Measurements from ENCODE around the gene MMP15. TPM values are rescaled to one million over a fixed set of nuclear protein-coding genes. Genes with fewer than 3 reads are reported as not detected.

Gene MMP15
- total and polyA plus RNA-seq, 2 of the 4 experiments (the other 2 are of a cell fraction), result 0.18 to 0.56 TPM

GRCh38 chr16:57986196-57986595 lies 39.4 kb upstream of the MMP15 start:
- Histone ChIP-seq H3K4ac (ENCODE audit: low read depth, low read length) (no peak overlapping the region), H3K4me1 (ENCODE audit: control insufficient read depth, insufficient read depth, low read length) (peaks cover 2% of the 10 kb centered on the region; the same call in 1 of the 2 replicates), H2BK20ac (ENCODE audit: low read depth, low read length) (no peak overlapping the region), H2AK9ac (replicated peaks; ENCODE audit: low read depth, low read length, poor library complexity) (no peak overlapping the region), H4K8ac (ENCODE audit: low read depth in 2 of 2, low read length in 2 of 2) (no peak overlapping the region), H2AK5ac (ENCODE audit: low read depth, low read length) (no peak overlapping the region), H3K9me3 (ENCODE audit: control insufficient read depth, insufficient read depth, low read length) (no peaks in the 10 kb centered on the region), H2BK15ac (ENCODE audit: low read depth, low read length) (no peak overlapping the region), H3K14ac (replicated peaks; ENCODE audit: low read depth, low read length) (no peak overlapping the region), H3K9me1 (ENCODE audit: insufficient read depth, low read length) (no peaks in the 10 kb centered on the region), H4K91ac (ENCODE audit: insufficient read depth, low read depth, low read length) (no peak overlapping the region), H3K4me2 (ENCODE audit: low read depth, low read length) (no peak overlapping the region), H4K5ac (ENCODE audit: low read depth, low read length) (no peak overlapping the region), H3K4me3 (ENCODE audit: insufficient read depth, low read depth, low read length) (no peak overlapping the region), H3K18ac (ENCODE audit: low read depth, low read length) (no peak overlapping the region), H3K27ac (ENCODE audit: insufficient read depth, low read length) (no peak overlapping the region), H3K23ac (ENCODE audit: low read depth, low read length) (no peak overlapping the region), H3K27me3 (ENCODE audit: control insufficient read depth, insufficient read depth, low read length) (peaks cover 40% of the 10 kb centered on the region), H2BK120ac (ENCODE audit: low read depth, low read length) (no peak overlapping the region), H3K9ac (ENCODE audit: low read depth, low read length) (no peak overlapping the region), H2BK5ac (ENCODE audit: low read depth, low read length, poor library complexity, severe bottlenecking) (no peak overlapping the region), H3K36me3 (ENCODE audit: control insufficient read depth, insufficient read depth, low read length) (no peaks in the 10 kb centered on the region), H4K20me1 (ENCODE audit: insufficient read depth, low read length) (no peaks in the 10 kb centered on the region; the same call in 1 of the 2 replicates), H2AFZ (replicated peaks; ENCODE audit: low read length, poor library complexity) (no peak overlapping the region), H3K56ac (ENCODE audit: extremely low read depth, insufficient read depth, low read length) (no peak overlapping the region), H3K79me1 (ENCODE audit: low read depth in 1 of 2, low read length in 2 of 2) (no peaks in the 10 kb centered on the region)
- ATAC-seq (ENCODE audit: low read depth) (no peak), DNase-seq (no peak)
- dilution Hi-C loops (cut with HindIII; ENCODE audit: low sequenced_read_pairs, unreplicated experiment), result no loop called here
- POLR2A ChIA-PET (ENCODE audit: unreplicated experiment), result no interaction called here
- no CpG with 5 or more reads among the region's 9 CpGs for whole genome bisulfite sequencing, 2 experiments (ENCODE audit: extremely low coverage in 2 of 2, insufficient read length in 1 of 2)
- BruUV-seq (replicated peaks), result no TSS peak
- TF ChIP-seq CHD1 (IDR thresholded peaks at IDR 0.05; ENCODE audit: low read depth, low read length), result no peak
- TF ChIP-seq RAD21 (IDR thresholded peaks at IDR 0.05; ENCODE audit: low read length), result no peak
- TF ChIP-seq MAZ (IDR thresholded peaks at IDR 0.05; ENCODE audit: borderline replicate concordance, low read depth, low read length), result no peak
- no peak for TF ChIP-seq POLR2A (IDR thresholded peaks at IDR 0.05; ENCODE audit: low read depth, low read length)
- no peak for TF ChIP-seq RFX5 (IDR thresholded peaks at IDR 0.05; ENCODE audit: low read depth, low read length)
- no peak for TF ChIP-seq SMC3 (IDR thresholded peaks at IDR 0.05; ENCODE audit: low read depth, low read length)
- TF ChIP-seq FOS (IDR thresholded peaks at IDR 0.05; ENCODE audit: low read depth, low read length), result no peak
- no peak for TF ChIP-seq MXI1 (IDR thresholded peaks at IDR 0.05; ENCODE audit: borderline replicate concordance, low read depth, low read length)
- no peak for TF ChIP-seq ELK1 (IDR thresholded peaks at IDR 0.05; ENCODE audit: borderline replicate concordance, low read depth, low read length)
- TF ChIP-seq CTCF (conservative IDR thresholded peaks at IDR 0.05; ENCODE audit: low read depth, low read length), result no peak
- in situ Hi-C loops (cut with MboI; ENCODE audit: low sequenced_read_pairs), result no loop called here
- intact Hi-C loops (cut with micrococcal nuclease), result no loop called here
- CTCF ChIA-PET, result no interaction called here

Measured in IMR-90 (cell line).